T47D (cell line): Measurements from ENCODE around the gene AXIN2.

Experiments used
- DNase-seq, 2 experiments: peaks; one replicate each; pipeline versions ENCODE4 v3.0.0 to v3.0.0-alpha.2; 2011 to 2012; ENCODE audit warnings: low read depth in 1 of 2, low spot score in 1 of 2
- JUND ChIP-seq: IDR thresholded peaks from 2 replicates; pipeline ENCODE4 v1.6.1; 2012; ENCODE audit warnings: low read depth
- in situ Hi-C: cut with HindIII; loops from 2 replicates; pipeline ENCODE4 v1.10.0; 2016; ENCODE audit warnings: low sequenced_read_pairs, low pct_unique_long_range_greater_than_20kb

AXIN2 gene

DNA sequence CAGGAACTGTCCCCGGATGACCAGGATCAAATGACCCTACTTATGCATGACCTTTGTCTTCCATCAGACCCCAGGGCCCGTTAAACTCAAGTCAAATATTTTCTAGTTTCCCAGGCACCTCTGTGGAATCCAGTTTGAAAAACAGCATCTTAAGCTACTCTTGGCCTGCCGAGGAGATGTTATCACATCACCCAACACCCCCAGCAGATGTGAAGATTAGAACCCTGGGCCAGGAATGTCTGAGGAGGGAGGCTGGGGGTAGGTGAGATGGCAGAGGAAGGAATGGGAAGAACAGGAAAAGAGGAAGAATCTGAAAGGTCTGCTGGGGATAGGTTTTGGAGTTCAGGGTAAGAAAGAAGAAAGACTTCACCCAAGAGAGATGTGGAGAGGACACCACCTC, 79.2 kb downstream of the AXIN2 start:
- no peak for DNase-seq

DNA sequence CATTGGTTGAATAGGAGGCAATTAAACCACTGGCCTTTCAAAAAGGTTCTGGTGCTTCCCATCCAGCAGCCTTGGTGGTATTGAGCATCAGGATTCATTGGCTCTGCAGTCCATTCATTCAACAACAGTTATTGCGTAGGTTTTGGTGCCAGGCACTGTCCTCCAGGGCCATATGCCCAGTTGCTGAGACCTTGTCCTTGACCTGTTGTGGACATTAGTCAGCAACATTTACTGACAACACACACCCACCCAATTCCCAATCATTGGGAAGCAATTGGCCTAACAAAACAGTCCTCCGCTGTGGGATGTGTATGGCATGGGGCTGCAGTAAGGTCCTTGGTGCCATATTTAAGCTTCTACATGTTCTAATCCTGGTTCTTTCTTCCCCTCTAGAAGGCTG, 82.2 kb downstream of the AXIN2 start:
- DNase-seq = no peak
- in situ Hi-C loops = no loop called here
- no peak for TF ChIP-seq JUND

More for the DNA sequence above, 79.2 kb downstream of the AXIN2 start:
- in situ Hi-C loops = no loop called here
- TF ChIP-seq JUND = no peak
